ENCODE results near the gene PNPLA6.
"Not testable (repeated sequence)": the region's sequence is repeated elsewhere in the genome, so short reads cannot be mapped to it uniquely, and the experiment has no call there.

The PNPLA6 gene

DNA sequence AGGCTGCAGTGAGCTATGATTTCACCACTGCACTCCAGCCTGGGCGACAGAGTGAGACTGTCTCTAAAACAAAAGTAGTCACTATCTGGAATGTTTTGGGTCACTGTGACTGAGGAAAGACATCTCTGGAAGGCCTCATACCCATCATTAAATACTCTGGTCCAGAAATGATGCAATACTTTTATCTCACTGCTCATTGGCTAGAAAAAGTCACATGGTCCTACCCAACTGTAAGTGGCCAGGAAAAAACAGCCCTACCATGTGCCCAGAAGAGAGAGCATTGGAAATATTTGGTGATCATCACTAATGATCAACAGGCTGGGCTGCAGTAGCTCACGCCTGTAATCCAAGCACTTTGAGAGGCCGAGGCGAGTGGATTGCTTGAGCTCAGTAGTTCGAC, 29.8 kb downstream of the PNPLA6 start:
- no peak overlapping the region for H3K4me3 ChIP-seq (ENCODE audit: low read depth, low read length)
- DNase-seq (ENCODE audit: low read depth), result no peak
- TF ChIP-seq, protein P1, sequence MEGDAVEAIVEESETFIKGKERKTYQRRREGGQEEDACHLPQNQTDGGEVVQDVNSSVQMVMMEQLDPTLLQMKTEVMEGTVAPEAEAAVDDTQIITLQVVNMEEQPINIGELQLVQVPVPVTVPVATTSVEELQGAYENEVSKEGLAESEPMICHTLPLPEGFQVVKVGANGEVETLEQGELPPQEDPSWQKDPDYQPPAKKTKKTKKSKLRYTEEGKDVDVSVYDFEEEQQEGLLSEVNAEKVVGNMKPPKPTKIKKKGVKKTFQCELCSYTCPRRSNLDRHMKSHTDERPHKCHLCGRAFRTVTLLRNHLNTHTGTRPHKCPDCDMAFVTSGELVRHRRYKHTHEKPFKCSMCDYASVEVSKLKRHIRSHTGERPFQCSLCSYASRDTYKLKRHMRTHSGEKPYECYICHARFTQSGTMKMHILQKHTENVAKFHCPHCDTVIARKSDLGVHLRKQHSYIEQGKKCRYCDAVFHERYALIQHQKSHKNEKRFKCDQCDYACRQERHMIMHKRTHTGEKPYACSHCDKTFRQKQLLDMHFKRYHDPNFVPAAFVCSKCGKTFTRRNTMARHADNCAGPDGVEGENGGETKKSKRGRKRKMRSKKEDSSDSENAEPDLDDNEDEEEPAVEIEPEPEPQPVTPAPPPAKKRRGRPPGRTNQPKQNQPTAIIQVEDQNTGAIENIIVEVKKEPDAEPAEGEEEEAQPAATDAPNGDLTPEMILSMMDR (IDR thresholded peaks at IDR 0.05; ENCODE audit: low read depth, low read length, missing control alignments), result no peak

DNA sequence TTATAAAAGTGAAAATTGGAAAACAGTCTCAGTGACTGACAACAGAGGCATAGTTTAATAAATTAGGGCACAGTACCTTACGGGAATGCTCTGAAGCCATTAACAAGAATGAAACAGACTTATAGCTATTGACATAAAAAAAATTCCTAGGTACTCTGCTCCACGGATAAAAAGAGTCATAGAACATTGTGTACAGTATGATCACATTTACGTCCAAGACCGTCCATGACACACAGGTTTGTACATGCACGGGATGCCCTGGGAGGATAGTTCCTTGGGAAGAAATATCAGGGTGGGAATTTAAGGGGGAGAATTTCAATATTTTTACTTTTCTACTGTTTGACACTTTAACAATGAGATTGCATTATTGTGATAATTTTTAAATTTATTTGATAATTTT, 35.2 kb downstream of the PNPLA6 start:
- DNase-seq (ENCODE audit: low read depth), result no peak
- no peak overlapping the region for H3K4me3 ChIP-seq (ENCODE audit: low read depth, low read length)
- TF ChIP-seq, protein P1 (IDR thresholded peaks at IDR 0.05; ENCODE audit: low read depth, low read length, missing control alignments), result no peak

DNA sequence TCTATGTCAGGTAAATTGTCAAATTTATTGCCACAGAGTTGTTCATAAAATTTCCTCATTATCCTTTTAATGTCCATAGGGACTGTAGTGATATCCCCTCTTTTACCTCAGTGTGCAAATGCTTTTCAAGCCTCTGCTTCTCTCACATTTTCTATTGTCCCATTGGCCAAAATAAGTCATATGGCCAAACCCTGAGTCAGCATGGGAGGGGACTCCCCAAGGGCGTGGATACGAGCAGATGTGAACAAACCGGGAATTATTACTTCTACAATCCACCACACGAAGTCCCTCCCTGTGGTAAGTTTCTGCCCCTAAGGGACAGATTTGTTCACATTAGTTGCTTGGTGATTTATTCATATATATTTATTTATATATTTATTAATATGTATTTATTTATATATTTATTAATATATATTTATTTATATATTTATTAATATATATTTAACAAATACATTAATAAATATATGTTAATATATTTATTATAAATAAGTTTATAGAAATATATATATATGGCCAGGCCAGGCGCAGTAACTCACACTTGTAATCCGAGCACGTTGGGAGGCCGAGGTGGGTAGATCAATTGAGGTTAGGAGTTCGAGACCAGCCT, 40.0 kb downstream of the PNPLA6 start:
- no peak for DNase-seq (ENCODE audit: low read depth)
- no peak overlapping the region for H3K4me3 ChIP-seq (ENCODE audit: low read depth, low read length)
- TF ChIP-seq, protein P1 (IDR thresholded peaks at IDR 0.05; ENCODE audit: low read depth, low read length, missing control alignments), result no peak

DNA sequence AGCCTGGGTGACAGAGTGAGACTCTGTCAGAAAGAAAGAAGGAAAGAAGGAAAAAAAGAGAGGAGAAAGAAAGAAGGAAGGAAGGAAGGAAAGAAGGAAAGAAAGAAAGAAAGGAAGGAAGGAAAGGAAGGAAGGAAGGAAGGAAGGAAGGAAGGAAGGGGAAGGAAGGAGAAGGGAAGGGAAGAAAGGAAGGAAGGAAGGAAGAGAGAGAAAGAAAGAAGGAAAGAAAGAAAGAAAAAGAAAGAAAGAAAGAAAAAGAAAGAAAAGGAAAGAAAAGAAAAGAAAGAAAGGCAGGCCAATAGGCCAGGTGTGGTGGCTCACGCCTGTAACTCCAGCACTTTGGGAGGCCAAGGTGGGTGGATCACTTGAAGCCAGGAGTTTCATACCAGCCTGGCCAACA, 41.9 kb downstream of the PNPLA6 start:
- not testable (repeated sequence) for H3K4me3 ChIP-seq (ENCODE audit: low read depth, low read length); DNase-seq (ENCODE audit: low read depth)

DNA sequence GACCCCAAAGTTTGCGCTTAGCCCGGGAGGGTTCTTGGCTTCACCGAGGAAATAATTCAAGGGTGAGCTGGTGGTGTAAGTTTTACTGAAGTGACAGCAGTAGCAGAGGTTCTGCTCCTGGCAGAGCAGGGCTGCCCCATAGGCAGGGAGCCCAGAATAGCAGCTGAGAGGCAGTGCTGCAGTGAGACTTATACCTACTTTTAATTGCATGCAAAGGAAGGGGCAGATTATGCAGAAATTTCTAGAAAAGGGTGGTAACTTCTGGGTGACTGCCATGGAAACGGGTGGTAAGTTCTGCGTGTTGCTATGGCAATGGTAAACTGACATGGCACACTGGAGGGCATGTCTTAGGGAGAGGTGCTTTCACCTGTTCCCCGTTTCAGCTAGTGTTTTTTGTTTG, 42.6 kb downstream of the PNPLA6 start:
- no peak for DNase-seq (ENCODE audit: low read depth)
- TF ChIP-seq, protein P1 (IDR thresholded peaks at IDR 0.05; ENCODE audit: low read depth, low read length, missing control alignments), result no peak

DNA sequence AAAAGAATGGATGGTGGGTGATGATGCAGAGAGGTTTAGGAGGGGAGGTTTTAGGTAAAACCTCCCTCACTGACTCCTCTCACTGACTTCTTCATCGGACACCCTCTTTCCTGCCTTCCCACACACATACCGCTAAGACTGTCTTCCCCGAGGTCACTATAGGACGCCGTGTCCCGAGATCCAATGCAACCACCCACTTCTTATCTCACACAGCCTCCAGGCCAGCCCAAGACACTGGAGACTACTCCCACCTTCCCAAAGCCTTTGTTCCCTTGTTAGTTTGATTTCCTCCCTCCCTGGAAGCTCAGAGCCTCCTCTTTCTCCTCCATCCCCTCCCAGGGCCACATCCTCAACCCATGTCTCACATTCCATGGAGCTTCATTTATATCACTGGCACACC, 43.7 kb downstream of the PNPLA6 start:
- no peak for DNase-seq (ENCODE audit: low read depth)
- no peak overlapping the region for H3K4me3 ChIP-seq (ENCODE audit: low read depth, low read length)
- TF ChIP-seq, protein P1 (IDR thresholded peaks at IDR 0.05; ENCODE audit: low read depth, low read length, missing control alignments), result no peak

More for the DNA sequence above, 42.6 kb downstream of the PNPLA6 start:
- no peak overlapping the region for H3K4me3 ChIP-seq (ENCODE audit: low read depth, low read length)

DNA sequence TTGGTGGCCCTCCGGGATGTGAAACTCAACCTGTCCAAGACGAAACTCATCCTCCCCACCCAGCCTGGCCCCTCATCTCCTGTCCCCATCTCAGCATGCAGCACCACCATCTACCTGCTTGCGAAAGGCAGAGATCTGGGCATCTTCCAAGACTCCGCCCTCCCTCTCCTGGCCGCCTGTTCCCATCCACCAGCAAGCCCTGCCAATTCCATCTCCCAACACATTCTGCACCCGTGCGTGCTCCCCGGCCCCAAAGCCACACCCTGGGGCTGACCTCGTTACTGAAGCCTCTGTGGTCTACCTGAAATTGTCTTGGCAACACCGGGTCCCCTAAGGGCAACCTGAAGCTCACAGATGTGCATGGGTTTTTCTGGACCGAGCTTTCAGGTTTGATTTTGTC, 46.9 kb downstream of the PNPLA6 start:
- TF ChIP-seq, protein P1 (IDR thresholded peaks at IDR 0.05; ENCODE audit: low read depth, low read length, missing control alignments), result no peak
- DNase-seq (ENCODE audit: low read depth), result no peak

More for the DNA sequence above, 46.9 kb downstream of the PNPLA6 start:
- no peak overlapping the region for H3K4me3 ChIP-seq (ENCODE audit: low read depth, low read length)

Measured in GM12864 (cell line).